Measurements from ENCODE around the gene PCP4L1.
"Not testable (repeated sequence)": the region's sequence is repeated elsewhere in the genome, so short reads cannot be mapped to it uniquely, and the experiment has no call there.

The PCP4L1 gene

DNA sequence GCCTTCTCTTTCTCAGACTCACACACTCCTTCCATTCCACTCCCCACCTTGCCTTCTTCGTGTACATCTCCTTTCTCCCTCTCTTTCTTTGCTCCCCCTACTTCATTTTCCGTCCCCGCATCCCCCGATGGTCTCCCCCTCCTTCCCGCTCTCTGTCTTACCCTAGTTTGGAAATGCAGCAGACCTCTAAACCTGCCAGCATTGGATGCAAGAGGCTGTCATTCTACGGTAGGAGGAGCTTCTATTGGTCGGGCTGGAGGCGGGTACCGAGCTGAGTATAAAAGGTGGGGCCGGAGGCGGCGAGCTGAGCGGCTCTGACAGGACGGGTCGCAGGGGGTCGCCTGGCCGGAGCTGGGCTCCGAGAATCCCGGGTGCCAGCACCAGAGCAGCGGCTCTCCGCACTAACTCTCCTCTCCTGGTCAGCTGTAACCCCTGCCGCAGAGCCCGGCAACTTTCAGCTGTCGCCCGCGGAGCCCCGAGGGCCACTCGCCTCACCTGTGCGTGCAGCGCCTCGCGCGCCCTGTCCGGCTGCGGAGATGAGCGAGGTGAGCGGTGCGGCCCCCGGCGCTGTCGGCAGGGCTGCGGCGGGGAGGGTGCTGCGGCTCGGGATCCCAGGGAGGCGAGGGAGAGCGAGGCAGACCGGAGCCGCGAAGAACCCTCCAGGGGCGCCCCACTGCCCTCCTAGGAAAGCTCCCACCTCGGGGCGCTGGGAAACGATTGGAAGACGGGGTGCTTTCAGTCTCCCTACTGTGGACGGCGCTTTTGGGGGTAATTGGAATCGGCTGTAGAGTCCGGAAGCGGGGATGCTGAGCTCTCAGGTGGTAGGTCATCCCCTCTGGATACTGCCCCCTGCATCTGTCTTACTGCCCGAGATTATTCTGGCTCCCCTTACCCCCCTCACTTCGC is at the start of gene PCP4L1:
Gene PCP4L1 (plus strand): TSS at position 307 of the 906 bp plus-strand sequence. CDS start 230 bp downstream, at position 537.
- peak; percentile 73 for DNase-seq

DNA sequence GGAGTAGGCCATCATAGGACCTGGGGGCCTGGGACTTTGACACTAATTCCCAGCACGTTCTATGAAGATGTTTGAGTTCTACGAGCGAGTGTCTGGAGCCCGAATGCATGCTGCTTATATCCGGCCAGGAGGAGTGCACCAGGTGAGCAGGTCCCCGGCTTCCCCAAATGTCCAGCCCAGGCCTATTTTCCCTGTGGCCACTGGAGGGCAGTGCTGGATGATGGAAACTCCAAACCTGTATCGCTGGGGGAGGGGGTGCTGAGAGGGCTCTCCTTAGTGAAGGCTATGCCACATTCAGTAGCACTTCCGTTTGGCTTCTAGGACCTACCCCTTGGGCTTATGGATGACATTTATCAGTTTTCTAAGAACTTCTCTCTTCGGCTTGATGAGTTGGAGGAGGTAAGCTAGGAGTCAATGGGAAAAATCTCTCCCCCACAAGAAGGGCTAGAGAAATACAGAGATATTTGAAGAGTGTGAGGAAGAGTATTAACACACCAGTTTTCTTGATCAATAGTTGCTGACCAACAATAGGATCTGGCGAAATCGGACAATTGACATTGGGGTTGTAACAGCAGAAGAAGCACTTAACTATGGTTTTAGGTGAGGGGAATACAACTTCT is 48.6 kb upstream of the PCP4L1 start:
- peak; percentile 88 for DNase-seq

DNA sequence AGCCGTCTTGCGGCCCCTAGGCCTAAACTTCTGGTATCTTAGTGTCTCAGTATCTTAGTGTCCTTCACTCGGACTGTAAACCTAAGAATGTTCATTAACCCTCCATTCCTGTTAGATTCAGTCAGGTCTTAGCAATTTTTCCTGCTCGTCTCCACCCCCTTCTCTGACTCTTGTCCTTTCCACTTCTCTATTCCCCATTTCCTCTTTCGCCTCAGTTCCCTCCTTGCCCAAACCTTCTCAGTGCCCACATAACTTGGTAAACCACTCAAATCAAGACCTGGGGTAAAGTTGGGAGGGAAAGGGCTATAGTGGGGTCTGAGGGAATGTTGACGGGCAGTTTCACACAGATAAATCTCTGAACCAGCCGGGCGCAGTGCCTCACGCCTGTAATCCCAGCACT is 44.2 kb upstream of the PCP4L1 start:
- DNase-seq: no peak

DNA sequence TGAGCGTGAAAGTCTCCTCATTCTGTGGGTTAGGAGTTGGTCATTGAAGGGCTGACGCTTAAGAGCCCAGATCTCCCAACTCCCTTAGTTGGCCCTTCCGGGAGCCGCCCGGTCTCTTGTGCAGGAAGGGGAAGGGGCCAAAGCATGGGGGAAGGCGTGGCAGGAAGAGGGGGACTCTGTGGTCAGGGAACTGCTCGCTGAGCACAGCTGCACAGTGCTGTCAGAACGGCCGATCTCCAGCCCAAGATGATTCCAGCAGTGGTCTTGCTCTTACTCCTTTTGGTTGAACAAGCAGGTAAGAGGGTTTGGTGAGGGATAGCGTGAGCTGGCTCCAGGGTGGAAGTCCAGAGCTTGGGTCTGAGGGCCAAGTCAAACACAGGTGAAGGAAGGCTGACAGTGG is 43.5 kb upstream of the PCP4L1 start, which contains the start of gene FCER1G:
Gene FCER1G (plus strand): TSS at position 220 of the 400 bp plus-strand sequence. CDS start 27 bp downstream, at position 247.
- no peak for DNase-seq

DNA sequence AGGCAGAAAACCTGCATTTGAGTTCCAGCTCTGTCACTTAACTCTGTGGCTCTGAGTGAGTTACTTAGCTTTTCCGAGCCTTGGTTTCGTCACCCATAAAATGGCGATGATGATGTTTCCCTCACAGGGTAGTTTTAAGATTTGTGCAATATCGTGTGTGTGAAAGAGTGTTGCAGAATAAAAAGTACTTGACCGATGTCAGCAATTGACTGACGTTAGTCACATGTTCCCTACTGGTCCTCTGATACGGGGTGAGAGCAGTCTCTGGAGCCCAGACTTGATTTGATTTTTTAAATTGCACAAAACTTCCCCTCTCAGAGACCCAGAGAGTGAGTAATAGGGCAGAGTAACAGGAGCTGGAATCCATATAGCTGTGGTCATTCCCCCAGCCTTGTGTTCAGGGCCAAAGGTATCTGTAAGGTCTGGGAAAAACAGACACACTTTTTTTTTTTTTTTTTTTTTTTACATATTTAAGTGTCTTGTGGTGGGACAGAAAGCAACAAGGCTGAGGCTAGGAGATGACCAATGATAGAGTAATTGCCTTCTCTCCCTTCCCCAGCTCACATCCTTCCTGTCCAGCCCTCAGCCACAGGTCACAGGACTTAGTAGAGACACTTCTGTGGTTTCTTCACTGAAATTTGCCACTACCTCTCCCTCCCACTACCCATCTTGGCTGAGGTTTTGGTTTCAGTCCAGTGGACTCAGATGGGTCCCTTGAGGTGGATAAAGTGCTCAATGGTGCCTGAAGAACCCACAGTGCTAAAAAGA is 41.4 kb upstream of the PCP4L1 start:
- no peak for DNase-seq

DNA sequence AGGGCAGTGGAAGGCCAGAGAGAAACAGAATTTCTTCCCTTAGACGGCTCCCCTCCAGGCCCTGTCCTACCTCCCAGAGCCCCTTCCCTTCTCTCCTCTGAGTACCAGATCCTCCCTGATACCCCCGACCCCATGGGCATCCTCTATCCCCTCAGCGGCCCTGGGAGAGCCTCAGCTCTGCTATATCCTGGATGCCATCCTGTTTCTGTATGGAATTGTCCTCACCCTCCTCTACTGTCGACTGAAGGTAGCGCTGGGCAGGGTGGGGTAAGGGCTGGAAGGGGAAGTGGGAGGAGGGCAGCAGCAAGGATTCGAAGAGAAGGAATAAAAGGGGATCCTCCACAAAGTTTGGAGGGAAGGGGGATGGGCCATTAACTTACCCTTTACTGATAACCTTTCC is 40.7 kb upstream of the PCP4L1 start:
- no peak for DNase-seq

DNA sequence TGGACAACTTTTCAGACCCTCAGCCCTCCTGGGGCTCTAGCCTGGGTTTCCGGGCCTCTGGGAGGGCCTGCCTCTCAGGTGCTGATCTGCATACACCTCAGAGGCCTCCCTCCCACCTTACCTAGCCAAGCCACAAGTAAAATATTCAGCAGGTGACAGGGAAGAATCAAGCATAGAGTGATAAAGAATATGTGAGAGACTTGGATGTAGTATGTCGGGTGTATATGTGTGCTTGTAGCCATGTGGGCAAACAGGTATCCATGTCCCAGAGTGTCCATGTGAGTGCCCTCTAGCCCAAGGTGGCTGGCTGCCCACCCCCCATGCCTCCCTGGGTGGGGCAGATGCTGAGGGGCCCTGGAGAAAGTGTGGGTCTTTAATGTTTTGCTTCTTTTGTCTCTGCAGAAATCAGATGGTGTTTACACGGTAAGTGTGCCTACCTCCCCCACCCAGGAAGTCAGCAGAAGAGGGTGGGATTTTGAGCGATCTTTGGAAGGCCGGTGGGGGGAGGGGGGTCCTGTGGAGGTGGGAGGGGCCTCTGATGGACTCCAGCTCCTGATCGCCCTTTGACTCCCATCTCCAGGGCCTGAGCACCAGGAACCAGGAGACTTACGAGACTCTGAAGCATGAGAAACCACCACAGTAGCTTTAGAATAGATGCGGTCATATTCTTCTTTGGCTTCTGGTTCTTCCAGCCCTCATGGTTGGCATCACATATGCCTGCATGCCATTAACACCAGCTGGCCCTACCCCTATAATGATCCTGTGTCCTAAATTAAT is 40.1 kb upstream of the PCP4L1 start:
- DNase-seq: no peak

DNA sequence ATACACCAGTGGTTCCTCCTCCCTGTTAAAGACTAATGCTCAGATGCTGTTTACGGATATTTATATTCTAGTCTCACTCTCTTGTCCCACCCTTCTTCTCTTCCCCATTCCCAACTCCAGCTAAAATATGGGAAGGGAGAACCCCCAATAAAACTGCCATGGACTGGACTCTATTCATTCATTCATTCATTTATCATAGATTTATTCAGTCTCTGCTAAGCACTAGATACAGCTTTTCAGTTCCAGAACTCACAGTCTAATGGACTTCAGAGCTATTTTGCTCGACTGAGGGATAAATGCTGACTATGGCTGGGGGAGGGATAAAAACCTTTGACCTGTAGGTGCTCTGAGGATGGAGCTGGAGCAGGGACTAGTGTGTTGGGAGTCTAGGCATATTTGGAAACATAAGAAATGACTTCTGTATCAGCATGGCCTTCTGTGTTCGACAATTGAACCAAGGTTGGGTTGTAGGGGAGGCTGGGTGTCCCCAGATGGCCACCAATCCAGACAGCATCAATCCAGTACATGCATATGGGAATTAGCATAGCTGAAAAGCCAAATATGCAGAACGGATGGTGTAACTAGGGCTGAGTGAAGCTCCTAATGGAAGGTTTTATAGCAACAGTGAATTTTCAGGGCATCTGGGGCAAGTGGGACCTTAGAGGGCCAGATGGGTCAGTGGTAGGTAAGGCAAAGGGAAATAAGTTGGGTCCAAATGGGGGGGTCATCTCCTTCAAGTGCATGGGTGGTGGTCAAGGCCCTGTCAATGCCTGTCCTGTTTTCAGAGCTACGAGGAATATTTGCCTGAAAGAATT is 39.3 kb upstream of the PCP4L1 start:
- DNase-seq: no peak

DNA sequence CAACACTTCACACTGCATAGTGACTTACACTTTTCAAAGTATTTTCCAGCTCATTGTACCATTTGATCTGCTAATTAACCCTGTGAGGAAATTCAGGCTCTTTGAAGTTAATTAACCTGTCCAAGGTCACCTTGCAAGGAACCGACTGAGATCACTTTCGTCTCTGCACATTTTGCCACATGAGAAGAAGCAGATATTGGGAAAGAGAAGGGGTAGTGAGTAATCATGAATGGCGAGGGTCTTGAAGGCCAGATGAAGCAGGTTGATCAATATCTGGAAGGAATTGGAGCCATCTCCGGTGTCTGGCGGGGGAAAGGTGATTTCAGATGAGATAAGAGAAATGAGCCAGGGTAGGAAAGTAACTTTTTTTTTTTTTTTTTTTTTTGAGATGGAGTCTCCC is 38.5 kb upstream of the PCP4L1 start:
- no peak for DNase-seq

DNA sequence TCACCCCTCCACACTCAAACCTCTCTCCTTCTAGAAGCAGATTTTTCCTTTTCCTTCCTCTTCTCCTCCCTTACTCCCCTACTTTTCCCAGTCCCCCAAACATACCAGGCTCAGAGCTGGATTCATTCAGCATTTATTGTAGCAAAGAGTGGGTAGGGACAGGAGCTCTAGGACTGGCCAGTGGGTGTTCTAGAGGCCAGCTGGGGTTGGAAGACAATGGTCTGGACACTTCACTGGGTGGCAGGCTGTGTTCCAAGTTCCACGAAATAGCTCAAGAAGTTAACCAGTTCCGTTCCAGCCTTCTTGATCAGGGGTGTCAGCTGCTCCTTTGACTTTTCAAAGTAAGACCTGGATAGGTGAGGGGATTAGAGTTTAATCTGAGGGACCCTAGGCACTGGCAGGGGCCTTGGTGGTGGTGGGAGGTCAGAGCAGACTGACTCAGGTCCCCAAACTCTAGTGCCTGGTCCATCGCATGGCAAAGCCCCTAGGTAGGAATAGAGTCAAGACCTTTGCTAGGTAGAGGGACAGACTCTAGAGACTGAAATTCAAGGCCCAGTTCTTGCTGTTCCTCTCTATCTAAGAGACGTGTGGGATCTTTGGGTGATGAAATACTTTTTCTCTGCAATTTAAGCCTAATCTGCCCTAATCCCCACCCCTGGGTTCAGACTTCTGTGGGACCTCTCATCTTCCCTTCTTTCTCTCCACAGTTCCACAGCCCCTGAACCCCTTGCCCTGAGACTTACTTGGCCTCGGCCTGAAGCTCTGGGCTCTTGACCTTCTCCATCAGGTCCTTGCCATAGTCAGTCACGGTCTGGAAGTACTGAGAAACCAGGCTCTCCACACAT is 36.1 kb upstream of the PCP4L1 start:
- no peak for DNase-seq

DNA sequence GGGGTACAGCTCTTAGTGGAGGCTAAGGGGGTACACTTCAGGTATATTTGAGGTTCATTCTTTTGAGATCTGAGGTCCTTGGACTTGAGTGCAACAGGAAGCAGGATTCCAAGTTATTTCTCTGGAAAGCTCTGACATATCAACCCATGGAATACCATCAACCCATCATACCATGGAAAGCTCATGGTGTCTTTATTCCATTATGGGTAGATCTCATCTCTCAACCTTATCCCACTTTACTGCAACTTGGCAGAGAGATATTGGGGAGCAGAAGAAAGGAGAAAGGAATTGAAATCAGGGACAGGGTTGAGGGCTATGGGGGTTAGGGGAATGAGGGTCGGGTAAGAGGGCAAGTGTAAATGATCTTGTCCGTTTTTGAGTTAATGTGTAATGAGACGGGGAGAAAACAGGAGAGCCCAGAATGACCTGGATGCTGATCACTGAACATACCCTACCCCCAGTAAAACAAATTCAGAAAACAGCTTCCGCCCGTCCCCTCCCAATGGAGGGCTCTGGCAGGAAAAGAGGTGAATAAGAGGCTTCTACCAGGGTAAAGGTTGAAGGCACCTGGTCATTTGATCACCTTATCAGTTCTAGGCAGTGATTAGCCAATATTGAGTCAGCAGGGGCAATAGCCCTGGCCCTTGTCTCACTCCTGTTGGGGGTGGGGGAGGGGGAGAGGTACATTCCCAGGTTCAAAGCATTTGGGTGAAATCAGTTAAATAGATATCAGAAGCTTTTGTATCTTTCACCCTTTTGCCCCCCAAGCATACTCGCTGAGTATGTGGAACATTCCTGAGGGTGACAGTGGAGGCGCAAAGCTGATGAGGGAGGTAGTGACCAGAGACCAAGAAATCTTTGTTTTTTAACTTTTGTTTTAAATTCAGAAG is 34.5 kb upstream of the PCP4L1 start:
- no peak for DNase-seq

DNA sequence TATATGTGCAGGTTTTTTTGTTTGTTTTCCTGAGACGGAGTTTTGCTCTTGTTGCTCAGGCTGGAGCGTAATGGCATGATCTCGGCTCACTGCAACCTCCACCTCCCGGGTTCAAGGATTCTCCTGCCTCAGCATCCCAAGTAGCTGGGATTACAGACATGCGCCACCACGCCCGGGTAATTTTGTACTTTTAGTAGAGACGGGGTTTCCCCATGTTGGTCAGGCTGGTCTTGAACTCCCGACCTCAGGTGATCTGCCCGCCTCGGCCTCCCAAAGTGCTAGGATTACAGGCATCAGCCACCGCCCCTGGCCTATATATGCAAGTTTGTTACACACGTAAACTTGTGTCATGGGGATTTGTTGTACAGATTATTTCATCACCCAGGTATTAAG is 33.9 kb upstream of the PCP4L1 start:
- DNase-seq: not testable (repeated sequence)

DNA sequence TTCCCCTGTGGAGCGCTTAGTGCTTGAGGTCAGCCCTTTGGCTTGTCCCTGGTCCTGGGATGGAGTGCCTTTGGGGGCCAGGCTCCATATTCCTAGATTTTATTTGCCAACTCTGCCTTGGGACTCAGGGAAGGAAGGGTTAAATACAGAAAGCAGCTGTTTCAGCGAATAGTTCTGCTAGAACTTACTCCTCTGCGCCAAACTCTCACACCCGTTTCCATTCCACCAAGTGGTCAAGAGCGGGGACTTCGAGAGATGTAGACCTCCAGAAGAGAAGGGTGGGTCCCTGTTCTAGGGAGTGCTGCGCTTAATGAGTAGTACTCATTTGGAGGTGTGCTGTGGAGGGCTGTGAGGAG is 33.4 kb upstream of the PCP4L1 start:
- DNase-seq: no peak

DNA sequence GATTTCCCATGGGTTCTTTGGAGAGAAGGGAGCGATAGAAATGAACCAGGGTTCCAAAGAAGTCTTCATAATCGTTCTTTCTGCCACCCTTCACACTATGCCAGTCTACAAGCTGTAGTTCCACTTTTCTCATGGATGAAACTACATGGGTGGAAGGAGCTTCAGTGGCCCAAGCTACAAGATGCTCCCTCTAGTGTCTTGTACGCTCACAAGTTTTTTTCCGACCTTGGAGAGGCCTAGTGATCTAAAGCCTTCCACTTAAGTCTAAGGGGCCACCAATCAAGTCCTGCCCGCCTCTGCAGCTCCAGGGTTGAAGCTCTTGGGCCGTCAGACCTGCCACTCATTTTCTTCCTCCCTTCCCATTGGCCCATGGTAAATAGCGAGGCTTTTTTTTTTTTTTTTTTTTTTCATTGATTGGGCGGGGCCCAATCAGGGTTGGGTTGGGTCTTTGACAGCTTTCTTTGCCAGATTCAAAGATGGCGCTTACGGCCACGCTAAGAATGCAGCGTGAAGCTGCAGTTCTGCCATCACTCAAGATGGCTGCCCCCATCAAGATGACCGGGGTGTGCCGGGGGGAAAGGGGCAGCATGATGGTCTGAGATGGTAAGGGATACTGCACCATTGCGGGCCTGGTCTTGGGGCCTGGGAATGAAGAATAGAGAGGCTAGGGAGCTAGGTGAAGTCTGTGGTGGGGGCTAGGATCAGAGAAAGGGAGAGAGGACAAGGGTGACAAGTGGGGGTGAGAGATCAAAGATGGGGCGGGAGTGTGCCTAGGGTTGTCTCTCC is 32.8 kb upstream of the PCP4L1 start, which contains the start of gene TOMM40L:
Gene TOMM40L (plus strand): TSS at position 527 of the 786 bp plus-strand sequence. CDS start 430 bp downstream, outside the sequence.
- peak; percentile 94 for DNase-seq

DNA sequence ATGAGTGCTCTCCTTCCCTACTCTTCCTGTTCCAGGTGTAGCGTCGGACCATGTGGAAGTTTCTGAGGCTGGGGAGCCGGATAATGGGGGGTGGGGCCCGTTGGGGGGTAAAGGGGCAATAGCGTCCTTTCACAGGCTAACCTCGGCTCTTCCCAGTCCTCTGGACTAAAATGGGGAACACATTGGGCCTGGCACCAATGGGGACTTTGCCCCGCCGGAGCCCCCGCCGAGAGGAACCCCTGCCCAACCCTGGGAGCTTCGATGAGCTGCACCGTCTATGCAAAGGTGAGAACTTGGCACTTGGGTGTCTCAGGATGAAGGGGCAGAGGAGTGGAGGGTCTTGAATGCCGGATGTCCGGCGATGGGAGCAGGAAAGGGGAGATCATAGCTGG is 32.2 kb upstream of the PCP4L1 start:
- DNase-seq: peak; percentile 67

DNA sequence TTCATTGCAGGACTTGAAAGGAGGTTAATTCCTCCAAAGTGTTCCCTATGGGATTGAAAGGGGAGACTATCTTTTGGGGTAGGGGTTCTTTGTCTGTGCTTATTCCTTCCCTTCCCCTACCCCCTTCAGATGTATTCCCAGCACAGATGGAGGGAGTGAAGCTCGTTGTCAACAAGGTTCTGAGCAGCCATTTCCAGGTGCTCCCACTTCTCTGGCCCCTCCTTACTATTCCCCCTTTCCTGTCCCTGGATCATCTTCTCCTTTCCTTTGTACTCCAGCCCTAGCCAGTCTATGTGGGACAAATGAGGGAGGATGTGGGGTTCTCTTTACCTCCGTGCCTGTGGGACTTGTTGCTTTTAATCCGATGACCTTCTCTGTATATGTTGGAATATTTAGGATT is 31.8 kb upstream of the PCP4L1 start:
- no peak for DNase-seq

DNA sequence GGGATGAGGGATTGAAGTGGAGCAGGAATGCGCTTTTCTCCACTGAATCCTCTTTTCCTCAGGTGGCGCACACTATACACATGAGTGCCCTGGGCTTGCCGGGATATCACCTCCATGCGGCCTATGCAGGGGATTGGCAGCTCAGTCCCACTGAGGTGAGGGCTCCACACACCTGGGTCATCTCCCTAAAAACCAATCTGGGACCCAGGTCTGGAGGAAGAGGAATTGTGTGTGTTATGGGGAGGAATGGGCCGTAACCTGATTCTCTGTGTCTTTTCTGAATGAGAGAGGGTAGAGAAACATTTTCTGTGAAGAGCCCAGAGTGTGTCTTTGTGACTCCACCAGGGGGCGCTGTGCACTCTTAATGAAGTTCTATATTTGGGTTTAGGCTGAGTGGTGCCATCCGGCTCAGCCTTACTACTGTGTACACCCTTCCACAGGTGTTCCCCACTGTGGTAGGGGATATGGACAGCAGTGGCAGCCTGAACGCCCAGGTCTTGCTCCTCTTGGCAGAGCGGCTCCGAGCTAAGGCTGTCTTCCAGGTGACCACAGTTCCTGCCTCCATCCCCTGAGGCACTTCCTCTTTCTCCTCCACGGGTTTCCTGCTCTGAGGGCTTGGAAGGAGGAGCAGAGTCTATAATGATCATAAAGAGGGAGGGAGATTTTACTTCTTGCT is 31.2 kb upstream of the PCP4L1 start:
- peak; percentile 95 for DNase-seq

DNA sequence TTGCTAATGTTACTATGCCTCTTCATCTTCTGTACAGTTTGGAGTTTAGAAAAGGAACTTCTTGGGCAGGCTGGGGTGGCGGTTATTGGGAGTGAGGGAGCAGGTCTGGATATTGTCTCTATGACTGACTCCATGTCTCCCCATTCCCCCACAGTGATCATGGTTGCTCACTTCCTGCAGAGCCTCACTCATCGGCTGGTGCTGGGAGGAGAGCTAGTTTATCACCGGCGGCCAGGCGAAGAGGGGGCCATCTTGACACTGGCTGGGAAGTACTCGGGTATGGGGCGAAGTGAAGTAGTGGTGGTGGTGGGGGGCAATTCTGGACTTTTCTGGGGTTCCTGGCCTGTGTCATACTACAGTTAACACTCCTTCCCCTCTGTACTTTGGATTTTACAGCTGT is 30.5 kb upstream of the PCP4L1 start:
- no peak for DNase-seq
